ENCODE data around the gene PIAS4.

PIAS4 gene

GRCh38 chr19:4031420-4031819, 23.9 kb downstream of the PIAS4 start:
- TF ChIP-seq CTCF (IDR thresholded peaks at IDR 0.05): no peak

- TF ChIP-seq CTCF (IDR thresholded peaks at IDR 0.05): no peak
These were observed 24.9 kb downstream of the PIAS4 start for GRCh38 chr19:4032436-4032835.

GRCh38 chr19:4033028-4033956, 25.8 kb downstream of the PIAS4 start:
- TF ChIP-seq CTCF (IDR thresholded peaks at IDR 0.05): no peak

GRCh38 chr19:4034048-4035017, 26.8 kb downstream of the PIAS4 start:
- TF ChIP-seq CTCF (IDR thresholded peaks at IDR 0.05): no peak

- TF ChIP-seq CTCF (IDR thresholded peaks at IDR 0.05): no peak
These were observed 27.6 kb downstream of the PIAS4 start for GRCh38 chr19:4035018-4035566.

GRCh38 chr19:4035582-4035981, 28.0 kb downstream of the PIAS4 start:
- no peak for TF ChIP-seq CTCF (IDR thresholded peaks at IDR 0.05)

- TF ChIP-seq CTCF (IDR thresholded peaks at IDR 0.05): no peak
These were observed 29.2 kb downstream of the PIAS4 start for GRCh38 chr19:4036576-4037300.

Data from LNCAP (cell line).